GM18870 (cell line): ENCODE measurements around the gene FAM124B.

ENCODE experiments used
- ATAC-seq: cut with Tn5 transposase; IDR thresholded peaks from one replicate; pipeline ENCODE4 v1.9.1; 2021; ENCODE audit warnings: moderate library complexity; ENCODE audit not compliant: unreplicated experiment

FAM124B gene

DNA sequence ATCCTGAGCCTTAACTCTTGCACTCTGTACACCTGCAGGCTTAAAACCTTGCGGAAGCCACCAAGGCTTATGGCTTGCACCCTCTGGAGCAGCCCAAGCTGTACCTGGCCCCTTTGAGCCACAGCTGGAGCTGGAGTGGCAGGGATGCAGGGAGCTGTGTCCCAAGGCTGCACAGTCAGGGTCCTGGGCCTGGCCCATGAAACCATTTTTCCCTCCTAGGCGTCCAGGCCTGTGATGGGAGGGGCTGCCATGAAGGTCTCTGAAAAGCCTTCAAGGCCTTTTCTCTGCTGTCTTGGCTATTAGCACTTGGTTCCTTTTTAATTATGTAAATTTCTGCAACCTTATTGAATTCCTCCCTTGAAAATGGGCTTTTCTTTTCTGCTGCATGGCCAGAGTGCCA, 56.4 kb downstream of the FAM124B start:
- ATAC-seq: no peak

DNA sequence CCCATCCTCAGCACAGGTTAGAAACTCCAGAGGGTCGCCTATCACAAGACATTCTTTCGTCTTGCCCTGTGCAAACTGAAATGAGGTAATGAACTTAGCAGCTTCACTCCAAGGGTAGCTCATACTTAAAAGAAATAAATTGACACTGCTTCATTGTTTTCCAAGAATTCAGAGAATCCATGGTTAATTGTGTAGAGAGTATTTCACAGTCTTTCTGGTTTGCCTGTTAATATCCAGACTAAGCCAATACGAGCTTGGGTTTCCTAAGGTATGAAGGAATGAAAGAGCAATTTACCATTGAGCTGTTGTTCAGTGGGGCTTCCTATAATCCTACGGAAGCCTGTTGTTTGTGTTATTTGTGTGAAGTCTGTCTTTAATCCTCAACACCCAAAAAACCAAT, 58.7 kb downstream of the FAM124B start:
- no peak for ATAC-seq

DNA sequence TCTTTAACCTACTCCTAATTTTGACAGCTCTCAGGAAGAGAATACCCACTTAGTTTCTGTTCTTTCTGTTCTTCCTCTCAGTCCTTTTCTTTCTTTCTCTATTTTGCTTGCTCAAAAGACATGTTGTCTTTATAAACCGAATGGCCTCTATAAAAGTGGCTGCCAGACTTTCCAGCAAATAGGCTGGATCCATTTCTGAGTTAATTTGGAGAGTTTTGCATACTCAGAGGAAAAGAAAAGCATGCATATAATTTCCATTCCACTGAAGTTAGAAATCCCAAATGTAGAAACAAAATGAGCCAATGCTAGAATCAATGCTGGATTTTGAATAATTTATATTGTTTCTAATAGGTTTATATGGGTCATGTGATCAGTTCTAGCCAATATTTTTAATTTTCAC, 65.9 kb downstream of the FAM124B start:
- ATAC-seq: no peak

DNA sequence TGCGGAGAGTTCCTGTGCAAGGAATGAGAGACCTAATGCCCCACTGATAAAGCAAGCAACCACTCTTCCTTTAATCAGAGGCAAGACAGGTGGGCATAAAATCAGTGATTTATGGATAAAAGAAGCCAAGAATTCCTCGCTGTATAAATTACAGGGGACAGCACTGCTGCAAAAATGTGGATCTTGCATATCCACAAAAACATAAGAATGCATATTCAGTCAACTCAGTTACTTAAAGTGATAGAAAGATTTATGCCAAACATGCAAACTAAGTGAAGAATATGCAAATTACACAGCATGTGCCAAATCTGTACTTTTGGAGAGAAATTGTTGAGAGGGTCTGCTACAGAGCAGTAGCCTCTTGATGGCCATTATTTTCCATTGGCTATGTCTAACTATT, 67.2 kb downstream of the FAM124B start:
- no peak for ATAC-seq

DNA sequence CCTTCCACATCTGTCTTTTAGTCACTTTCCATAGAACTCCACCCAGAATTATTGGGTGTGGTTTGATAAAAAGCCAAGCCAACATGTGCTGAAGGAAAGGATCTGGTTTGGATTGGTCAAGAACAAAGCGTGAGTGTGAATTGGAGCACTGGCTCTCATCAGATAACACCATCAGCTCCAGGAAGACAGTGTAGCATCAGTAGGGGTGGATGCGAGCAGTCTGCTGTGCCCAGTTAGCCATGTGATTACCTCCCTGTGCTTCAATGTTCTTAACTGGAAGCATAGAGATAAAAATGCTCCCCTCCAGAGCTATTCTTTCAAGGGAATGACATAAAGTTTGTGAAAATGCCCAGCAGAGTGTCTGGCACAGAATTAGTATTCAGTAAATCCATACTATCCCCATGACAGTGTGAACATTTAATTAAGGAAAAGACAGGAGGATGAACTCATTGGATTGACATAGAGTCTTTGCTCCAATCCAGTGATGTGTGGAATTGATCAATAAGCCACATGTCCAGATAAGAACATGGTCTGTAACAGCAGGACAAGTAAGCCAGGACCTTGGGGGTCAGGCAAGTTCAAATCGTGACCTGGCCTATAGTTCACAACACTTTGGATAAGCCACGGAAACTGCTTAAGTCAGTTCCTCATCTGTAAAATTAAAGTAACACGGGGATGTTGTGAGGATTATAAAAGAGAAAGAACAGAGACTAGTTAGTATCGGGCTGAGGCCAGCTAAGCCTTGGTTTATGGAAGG, 68.0 kb downstream of the FAM124B start:
- ATAC-seq: no peak

DNA sequence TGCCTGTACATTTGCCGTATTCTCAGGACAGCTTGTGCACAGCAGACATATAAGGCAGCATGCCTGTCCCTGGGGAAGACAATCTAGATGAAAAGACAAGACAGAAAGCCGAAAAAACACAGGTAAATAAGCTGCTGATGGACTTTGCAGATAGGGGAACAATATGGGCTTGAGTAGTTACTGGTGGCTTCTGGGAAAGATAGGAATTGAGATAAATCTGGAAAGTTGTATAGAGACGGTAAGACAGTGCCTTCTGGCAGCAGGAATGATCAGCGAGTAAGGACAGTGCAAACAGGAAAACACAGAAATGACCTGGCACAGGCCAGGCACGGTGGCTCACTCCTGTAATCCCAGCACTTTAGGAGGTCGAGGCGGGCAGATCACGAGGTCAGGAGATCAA, 70.2 kb downstream of the FAM124B start:
- no peak for ATAC-seq

DNA sequence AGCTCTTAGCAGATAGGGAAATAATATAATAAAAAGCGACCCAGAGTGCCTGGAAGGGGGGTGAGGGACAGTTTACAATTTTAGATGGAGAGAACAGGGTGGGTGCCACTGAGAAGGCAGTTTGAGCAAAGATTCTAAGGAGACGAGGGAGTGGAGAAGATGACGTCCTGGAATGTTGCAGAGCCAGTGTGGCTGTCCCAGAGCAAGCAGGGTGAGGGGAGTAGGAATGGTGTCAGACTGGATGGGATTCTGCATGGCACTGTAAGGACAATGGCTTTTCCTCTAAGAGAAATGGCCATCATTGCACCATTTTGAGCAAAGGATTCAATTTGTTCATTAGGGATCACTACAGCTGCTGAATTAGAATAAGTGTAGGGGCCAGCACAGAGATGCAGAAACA, 73.1 kb downstream of the FAM124B start:
- no peak for ATAC-seq
